HL-60/S4 (cell line): ENCODE measurements around the gene CFAP61.

ENCODE experiments used
- in situ Hi-C: fragments of 300-500 bp; cut with MboI; formaldehyde crosslinking; loops from 2 replicates; pipeline ENCODE4 v1.14.3; 2022; ENCODE audit warnings: low sequenced_read_pairs

The CFAP61 gene

DNA sequence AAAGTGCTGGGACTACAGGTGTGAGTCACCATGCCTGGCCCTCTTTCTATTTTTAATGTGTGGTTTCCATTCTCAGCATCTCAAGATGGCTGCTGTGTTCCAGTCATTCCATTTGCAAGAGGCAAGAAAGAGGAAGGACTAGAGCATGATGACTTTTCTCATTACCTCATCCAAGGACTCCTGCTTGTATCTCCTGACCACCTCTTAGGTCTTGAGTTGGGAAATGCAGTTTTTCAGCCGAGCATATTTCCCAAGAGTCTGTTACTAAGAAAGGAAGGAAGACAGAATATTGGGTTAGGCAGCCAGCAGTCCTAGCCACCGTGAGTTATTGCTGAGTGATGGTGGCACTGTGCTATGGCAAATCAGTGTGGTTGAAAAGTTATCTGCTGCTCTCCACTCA, 207.2 kb downstream of the CFAP61 start:
- in situ Hi-C loops = no loop called here

DNA sequence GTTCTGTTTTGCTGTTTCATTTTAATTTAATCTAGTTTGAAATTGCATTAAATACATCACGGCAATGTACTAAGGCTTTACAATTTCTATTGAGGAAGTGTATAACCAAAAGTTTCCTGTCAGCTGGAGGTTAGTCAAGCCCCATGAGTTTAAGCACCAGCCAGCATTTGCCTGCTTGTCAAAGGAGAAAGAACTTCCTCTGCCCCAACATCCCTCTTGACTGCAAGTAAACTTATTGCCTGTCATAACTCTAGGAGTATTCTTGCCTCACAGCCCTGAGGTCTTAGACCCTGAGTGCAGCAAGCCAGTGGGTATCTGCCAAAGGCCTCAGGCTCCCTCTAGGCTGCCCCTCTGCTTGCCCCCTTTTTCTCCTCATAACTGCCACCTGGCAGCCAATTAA, 208.8 kb downstream of the CFAP61 start:
- in situ Hi-C loops = no loop called here

DNA sequence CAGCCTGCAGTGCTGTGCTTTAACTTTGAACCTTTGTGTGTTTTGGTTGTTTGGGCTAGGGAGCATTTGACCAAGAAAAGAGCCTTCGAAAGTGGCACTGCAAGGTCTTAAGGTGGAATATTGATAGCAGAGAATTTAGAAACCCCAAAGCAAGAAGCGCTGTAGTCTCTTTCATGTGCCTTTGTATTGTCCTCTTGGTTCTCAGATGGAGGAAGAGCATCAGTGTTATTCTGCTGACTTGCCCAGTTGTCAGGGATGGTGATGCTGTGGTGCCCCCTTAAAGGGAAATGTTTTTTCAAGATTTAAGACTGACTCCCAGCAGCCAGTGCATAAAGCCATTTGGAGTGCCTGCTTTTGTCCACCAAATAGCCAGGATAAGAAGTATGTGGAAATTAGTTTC, 212.9 kb downstream of the CFAP61 start:
- in situ Hi-C loops = no loop called here

DNA sequence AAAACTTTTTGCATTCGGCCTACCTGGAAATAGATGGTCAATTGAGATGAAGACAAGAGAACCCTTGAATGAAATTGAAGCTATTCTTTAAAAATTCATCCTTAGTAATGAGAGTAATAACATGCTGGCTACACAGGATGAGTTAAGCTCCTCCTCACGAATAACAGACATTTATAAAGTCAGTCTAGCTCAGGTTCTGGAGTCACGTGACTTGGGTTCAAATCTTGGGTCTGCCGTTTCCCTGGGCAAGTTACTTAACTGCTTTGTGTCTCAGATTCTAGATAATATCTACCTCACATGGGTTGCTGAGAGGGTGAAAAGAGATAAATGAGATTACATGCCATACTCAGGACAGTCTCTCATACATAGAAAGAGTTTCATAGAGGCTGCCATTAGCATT, 214.2 kb downstream of the CFAP61 start:
- in situ Hi-C loops = no loop called here

DNA sequence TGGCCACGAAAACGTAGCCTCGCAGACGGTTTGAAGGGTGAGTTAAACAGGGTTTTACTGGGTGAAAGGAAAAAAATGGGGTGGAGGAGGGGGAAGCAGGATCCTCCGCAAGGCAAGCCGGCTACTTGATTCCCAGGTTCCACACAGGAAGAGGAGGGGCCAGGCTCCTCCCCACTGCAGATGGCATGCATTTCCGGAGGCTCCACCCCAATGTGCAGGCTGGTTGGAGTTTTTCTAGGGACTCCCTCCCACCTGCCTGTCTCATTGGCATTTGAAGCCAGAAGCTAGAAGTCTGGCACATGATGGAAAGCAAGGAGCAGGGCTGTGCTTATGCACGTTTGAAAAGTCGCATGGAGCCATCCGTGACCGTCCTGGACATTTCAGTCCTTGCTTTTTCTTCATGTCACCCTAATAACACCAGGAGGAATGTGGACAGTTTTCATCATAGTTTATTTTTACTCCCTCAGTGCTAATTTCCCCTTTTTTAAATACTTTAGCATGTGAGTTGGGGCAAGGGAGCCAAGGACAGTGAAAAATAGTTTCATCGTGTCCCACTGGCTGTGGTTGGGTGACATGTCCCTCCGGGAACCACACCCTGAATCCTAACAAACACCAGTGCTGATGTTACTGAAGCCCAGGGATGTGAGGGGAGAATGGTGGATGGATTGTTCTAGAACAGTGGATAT, 215.5 kb downstream of the CFAP61 start:
- in situ Hi-C loops = no loop called here

DNA sequence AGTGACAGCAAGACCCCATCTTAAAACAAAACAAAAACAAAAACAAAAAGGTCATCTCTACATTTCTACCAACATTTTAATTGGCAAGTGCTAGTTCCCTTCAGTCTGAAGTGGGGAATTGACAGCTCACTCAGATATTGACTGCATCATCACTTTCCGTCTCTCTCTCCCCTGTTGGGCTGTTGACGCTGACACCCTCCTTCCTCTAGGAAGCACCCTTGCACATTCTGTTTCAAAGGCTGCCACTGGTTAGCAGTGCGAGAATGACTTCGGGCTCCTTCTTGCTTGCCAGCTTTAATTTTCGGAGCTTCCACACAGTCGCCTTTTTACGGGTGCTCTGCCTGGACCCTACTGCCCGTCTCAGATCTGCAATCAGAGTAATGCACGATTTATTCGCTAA, 218.9 kb downstream of the CFAP61 start:
- in situ Hi-C loops = no loop called here

DNA sequence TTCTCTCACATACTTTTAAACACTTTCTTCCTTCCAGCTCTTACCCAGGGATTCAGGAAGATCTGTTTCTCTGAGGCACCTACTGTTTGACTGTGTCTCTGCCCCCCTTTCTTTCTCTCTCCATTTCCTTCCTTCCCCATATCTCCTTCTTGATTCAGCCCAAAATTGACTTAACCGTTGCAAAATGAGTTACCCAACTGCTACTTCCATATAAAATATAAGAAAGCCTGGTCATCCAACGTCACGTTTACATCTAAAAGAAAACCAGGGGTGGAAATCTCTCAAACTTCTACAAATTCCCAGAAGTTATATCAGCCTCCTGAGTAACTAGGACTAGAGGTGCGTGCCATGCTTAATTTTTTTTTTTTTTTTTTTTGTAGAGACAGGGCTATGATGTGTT, 220.4 kb downstream of the CFAP61 start:
- in situ Hi-C loops = no loop called here

DNA sequence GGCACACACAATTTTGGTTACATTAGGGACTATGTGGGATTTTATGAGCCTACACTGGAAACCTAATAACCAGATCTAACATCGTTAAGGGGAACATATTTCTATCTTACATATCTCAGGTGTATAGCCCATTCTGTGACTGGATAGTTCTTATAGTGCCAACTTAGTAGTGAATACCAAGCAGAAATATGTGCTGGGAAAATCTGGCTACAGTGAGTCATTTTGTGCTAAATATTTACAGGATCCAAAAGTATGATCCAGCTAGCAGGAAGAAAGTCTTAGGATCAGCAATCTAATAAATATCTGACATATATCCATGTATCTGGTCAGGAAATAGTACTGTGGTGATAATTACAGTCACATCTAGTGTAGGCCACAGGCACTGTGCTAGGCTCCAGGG, 221.0 kb downstream of the CFAP61 start:
- in situ Hi-C loops = no loop called here

DNA sequence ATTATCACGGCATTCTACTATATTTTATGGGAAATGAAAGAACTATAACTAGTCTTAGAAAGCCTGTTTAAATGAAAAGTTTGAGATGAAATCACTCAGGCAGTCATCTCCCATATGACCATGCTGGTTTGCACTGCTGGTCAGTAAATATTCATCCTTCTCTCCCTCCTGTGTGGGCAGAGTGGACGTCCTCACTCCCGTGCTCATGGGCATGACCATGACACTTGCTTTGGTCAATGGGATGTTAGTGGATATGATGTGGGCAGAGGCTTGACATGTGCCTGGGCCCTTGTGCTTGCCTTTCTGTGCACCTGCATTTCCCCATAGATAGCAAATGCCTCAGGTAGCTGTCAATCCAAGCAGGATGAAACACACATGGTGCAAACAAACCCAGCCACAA, 222.5 kb downstream of the CFAP61 start:
- in situ Hi-C loops = no loop called here

DNA sequence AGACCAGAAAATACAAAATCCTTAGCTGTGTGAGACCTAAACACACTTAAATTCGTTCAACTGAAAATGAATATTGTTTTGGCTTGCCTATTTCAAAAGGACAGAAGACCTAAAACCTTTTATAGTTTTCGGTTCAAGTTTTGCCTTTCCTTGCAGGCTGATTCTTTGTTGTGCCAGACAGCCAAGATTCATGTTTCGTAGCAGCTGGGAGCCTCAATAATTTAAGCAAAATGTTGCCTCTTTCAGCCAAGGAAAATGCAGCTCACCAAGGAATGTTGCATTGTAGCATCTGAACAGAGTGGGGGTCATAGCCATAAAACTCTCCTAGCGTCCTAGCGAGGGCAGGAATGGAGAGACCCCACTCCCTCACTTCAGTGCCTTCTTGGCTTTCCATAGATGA, 223.3 kb downstream of the CFAP61 start:
- in situ Hi-C loops = no loop called here

DNA sequence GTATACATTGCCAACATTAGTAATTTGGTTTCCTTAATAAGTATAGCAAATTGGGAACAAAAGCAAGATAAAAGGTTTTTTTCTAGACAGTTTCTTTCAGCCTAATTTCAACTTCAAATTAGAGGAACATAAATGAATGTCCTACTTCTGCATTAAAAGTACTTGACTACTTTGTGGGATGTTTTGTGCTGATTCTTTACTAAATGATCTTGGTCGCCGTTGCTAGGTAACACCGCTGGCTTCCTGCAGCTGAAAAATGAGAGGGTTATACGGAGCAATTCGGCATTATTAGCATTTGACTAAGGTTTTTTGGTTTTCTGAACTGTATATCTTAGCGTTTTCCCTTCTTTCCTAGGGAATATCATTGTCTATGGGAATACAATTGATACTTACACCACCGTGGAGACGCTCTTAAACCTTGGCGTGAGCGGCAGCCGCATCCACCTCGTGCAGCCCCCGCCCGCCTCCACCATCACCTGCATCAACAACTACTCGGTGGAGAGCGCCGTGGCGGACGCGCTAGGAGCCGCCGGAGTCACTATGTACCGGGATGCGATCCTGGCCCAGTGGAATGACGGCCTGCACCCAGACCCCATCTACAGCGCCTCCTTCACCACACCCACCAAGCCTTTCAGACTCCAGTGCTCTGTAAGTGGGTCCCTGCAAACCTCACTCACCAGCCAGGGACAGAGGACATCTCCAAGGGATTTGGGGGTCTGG, 224.6 kb downstream of the CFAP61 start:
- in situ Hi-C loops = no loop called here

DNA sequence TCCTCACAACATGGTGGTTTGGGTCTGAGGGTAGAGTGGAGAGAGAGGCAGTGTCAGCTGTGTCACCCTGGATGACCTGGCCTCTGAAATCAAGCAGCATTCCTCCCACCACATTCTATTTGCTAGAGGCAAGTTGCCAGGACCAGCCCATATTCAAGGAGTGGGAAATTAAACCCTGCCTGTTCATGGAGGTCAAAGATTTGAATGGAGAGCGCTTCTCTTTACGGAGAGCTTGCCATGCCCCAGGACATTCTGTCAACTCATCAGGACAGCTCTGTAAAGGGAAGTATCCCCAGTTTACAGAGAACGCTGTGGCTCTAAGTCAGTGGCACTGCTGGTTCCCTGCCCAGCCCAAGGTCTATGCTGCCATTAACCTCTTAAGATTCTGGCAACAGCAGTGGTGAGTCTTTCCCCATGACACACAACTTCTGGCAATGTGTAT, 225.6 kb downstream of the CFAP61 start:
- in situ Hi-C loops = no loop called here

DNA sequence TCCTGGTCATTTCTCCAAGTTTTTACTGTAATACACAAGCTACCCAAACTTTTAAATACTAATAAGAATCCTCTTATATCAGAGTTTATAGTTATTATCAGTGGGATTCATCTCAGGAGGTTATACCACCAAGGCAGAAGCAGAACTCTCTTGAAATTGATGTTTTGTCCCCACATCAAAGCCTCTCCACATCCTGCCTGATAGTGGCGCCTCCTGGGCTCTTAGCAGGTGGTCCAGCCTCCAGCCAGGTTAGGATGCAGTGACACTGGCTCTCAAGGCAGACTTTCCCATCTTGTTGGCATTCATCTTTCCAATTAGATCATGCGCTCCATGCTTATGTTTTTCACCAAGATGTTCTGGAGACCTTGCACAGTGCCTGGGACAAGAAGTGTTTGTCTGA, 233.7 kb downstream of the CFAP61 start:
- in situ Hi-C loops = no loop called here

DNA sequence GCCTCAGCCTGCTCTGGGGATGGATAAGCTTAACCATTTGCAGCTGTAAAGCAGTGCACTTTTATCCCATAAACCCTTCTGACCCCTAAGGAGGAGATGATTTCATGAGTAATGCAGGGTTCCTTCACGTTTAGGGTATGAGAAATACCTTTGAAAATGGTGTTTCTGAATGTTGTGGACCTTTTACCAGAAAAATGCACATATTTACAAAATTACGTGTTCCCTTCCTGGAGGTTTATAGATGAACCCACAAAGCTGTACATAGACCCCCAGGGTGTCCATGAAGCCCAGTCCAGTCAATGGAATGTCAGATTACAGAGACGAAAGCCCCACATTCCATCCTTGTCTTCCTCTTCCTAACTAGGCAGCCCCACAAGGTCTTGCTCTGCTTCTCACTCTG, 237.0 kb downstream of the CFAP61 start:
- in situ Hi-C loops = no loop called here

DNA sequence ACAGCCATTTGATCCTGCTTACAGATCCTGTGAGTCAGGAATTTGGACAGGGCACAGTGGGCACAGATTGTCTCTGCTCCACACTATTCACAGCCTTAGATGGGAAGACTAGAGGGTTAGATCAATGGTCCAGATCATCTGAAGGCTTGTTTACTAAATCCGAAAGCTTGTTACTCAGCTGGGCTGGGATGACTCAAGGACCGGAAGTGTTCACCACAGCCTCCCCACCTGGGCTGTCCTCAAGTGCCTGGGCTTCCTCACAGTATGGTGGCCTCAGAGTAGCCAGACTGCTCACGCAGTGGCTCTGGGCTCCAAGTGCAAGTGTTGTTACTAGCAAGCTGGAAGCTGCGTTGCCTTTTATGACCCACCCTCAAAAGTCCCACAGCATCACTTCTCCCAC, 240.1 kb downstream of the CFAP61 start:
- in situ Hi-C loops = no loop called here

DNA sequence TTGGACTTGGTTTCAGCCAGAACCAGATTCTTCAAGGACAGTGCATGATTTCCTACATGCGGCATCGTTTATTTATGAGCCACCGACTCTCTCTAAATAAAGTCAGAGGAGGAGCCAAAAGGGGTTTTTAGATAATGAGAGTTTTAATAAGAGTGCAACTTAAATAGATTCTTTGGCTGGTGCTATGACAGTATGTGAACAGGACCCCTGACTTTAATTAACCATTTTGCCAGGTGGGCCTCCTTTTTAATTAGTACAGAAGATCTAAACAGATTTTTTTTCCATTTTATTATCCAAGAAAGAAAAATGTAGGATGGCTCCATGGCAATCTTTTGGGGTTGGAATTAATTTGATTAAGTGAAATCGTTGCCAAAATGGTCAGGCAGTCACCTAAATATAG, 240.8 kb downstream of the CFAP61 start:
- in situ Hi-C loops = no loop called here

DNA sequence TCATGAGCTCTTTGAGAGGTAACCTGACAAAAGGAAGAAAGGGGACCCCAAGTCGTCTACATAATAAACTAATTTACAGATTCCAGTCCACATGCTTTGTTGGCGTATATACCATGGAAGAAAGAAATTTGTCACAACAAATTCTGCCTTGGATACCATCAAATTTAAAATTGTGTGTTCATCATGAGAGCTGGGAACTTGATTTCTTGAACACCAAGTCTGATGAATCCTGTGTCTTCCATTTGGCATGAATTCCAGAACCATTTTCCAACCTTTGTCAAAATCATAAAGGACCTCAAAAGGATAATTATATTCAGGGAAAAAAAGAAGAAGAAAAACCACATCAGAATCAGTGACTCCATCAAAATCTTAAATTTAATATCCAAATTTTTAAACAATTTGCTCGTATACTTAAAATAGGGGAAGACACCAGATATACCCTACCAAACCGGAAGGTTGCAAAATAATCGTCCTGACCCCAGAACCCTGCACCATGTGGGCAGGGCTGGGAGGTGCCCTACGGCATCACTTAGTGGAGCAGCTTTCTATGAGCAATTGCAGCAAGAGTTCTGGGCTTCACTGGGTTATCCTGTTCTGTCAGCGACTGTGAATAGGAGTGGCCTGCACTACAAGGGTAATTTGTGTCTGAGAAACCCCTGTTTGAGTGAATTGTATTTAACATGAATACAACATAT, 241.5 kb downstream of the CFAP61 start:
- in situ Hi-C loops = no loop called here

DNA sequence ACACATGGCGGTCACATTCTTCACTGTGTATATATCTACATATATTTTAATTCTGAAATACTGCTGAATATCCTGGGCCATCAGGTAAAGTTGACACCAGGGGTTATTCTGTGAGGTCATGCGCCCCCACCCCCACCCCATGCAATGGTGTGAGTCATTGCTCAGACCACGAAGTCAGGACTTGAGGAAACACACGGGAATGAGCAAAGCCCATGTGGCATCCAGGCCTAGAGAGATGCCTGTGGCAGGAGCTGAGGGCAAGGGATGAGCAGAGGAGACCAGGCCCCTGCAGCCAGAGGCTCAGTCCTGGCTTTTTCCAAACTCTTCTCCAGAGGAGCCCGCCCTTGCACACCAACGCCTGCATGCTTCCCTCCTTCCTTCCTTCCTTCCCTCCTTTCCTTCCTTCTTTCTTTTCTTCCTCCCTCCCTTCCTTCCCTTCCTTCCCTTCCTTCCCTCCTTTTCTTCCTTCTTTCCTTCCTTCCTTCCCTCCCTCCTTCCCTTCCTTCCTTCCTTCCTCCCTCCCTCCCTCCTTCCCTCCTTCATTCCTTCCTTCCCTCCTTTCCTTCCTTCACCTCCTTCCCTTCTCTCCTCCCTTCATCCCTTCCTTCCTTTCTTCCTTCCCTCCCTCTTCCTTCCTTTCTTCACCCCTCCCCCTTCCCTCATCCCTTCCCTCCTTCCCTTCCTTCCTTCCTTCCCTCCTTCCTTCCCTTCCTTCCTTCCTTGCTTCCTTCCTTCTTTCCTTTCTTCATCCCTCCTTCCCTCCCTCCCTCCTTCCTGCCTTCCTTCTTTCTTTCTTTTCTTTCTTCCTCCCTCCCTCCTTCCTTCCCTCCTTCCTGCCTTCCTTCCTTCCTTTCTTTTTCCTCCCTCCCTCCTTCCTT, 243.5 kb downstream of the CFAP61 start:
- in situ Hi-C loops = no loop called here

DNA sequence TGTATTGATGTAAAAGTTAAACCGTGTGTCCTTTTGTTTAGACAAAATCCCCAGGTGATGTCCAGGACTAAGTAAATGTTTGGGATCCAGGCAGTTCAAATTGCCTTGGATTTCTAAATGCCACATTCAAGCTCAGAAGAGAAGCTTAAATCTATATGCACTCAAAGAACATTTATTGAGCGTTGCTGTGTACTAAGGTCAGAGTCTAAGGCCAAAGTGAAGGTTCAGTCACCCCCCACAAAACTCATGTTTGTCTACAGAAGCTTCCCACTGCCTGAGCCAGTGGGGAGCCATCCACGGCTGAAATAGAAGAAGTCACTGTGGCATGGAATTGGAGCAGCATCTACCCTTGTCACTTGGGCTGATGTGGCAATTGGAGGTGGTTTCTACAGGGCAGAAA, 244.8 kb downstream of the CFAP61 start:
- in situ Hi-C loops = no loop called here

DNA sequence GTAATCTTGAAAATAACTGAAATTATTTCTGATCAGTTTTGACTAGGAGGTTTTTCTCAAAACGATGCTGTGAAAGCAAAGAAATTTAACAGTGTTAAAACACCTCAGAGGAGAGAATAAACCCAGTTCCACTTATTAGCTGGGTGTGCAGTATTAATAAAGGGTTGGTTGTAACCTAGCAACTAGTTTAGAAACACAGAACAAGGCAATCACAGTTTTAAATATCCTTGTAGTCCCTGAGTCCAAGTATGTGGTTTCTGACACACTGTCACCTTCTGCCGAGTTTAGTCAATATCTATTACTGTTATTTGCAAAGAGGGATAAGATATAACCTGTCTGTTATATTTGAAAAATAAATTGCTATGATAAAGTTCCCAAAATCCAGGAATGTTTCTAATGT, 245.4 kb downstream of the CFAP61 start:
- in situ Hi-C loops = no loop called here

DNA sequence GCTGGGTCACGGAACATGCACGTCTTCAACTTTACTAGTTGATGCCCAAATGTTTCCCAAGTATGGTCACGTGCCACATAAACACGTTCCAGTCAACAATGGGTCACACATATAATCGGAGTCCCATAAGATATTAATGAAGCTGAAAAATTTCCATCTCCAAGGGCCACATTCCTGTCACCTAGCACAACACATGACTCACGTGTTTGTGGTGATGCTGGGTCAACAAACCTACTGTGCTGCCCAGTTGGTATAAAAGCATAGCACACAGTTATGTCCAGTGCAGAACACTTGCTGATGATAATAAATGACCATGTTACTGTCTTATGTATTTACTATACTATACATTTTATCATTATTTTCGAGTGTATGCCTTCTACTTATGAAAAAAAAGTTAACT, 247.6 kb downstream of the CFAP61 start:
- in situ Hi-C loops = no loop called here
